HCT116 (cell line): ENCODE results near the gene UBE3B. TPM values are rescaled to one million over a fixed set of nuclear protein-coding genes. Genes with fewer than 3 reads are reported as not detected.

Experiments
- ATAC-seq: fragments of 200-7000 bp; cut with Tn5 transposase; 2 replicates; pipeline ENCODE4 v1.9.1; 2020; ENCODE audit warnings: mild to moderate bottlenecking, moderate library complexity
- BruUV-seq: library from RNA; stranded (reverse); fragments of 400-500 nt; replicated peaks from 2 replicates; lab custom pipeline; 2021; lab: Mats Ljungman, UMichigan
- CTCF ChIA-PET: fragments of 300-600 bp; sonication (Branson Sonifier 250); formaldehyde crosslinking; loops from one replicate; lab custom pipeline; 2021; ENCODE audit warnings: antibody characterized with exemption; lab: Charles Lee
- POLR2A ChIA-PET: fragments of 300-600, 350-600 bp; sonication (Branson Sonifier 250); formaldehyde crosslinking; loops from one replicate; lab custom pipeline; 2021; ENCODE audit warnings: antibody characterized with exemption; lab: Charles Lee
- RAD21 ChIA-PET, 2 experiments: fragments of 300-600 bp; sonication (Branson Sonifier 250); formaldehyde crosslinking; loops; one replicate each; lab custom pipeline; 2023; ENCODE audit warnings: low total read pairs in 2 of 2; ENCODE audit not compliant: uncharacterized antibody in 2 of 2, unreplicated experiment in 2 of 2, low non-redundant PET in 1 of 2; lab: Charles Lee
- DNase-seq: peaks from one replicate; pipeline ENCODE4 v3.0.0-alpha.2; 2010; ENCODE audit warnings: low read depth, low spot score
- H2AFZ ChIP-seq: fragments of 200-600 bp; shearing (Covaris generic), sonication (generic); 2 replicates; pipeline ENCODE4 v1.6.1; 2017; ENCODE audit warnings: low read depth, mixed run types, mixed read lengths, antibody characterized with exemption, low read length; ENCODE audit not compliant: poor library complexity, severe bottlenecking
- H3K27ac ChIP-seq: 2 replicates; pipeline ENCODE4 v1.5.1; 2012; ENCODE audit warnings: low read depth, low read length
- H3K27me3 ChIP-seq: fragments of 200-600 bp; sonication (generic); 2 replicates; pipeline ENCODE4 v1.6.1; 2016; ENCODE audit warnings: mixed run types, low read length, mixed read lengths; ENCODE audit not compliant: insufficient read depth
- H3K36me3 ChIP-seq, 2 experiments: fragments of 200-500 bp in 1 of 2; fragments of 200-600 bp in 1 of 2; sonication (Bioruptor generic) in 1 of 2; sonication (generic) in 1 of 2; 2 replicates each; pipeline versions ENCODE4 v1.5.1 to v1.6.1; 2014 to 2016; ENCODE audit warnings: low read length in 2 of 2, inconsistent platforms in 1 of 2, mixed read lengths in 1 of 2, mixed run types in 1 of 2; ENCODE audit not compliant: insufficient read depth in 2 of 2, control insufficient read depth in 1 of 2
- H3K4me1 ChIP-seq, 2 experiments: fragments of 200-600 bp in 1 of 2; sonication (generic) in 1 of 2; 2 replicates each; pipeline versions ENCODE4 v1.5.1 to v1.6.1; 2012 to 2017; ENCODE audit warnings: low read length in 2 of 2, inconsistent platforms in 1 of 2, mild to moderate bottlenecking in 1 of 2, mixed read lengths in 1 of 2, mixed run types in 1 of 2, moderate library complexity in 1 of 2; ENCODE audit not compliant: insufficient read depth in 2 of 2, control insufficient read depth in 1 of 2
- H3K4me2 ChIP-seq: fragments of 200-600 bp; sonication (generic); 2 replicates; pipeline ENCODE4 v1.6.1; 2017; ENCODE audit warnings: mixed run types, low read length, mixed read lengths
- H3K4me3 ChIP-seq, 2 experiments: fragments of 200-600 bp in 1 of 2; sonication (generic) in 1 of 2; replicated peaks in 1 of 2; 2 replicates each; pipeline ENCODE4 v1.5.1; 2011 to 2016; ENCODE audit warnings: low read length in 2 of 2, control low read depth in 1 of 2, low read depth in 1 of 2, mild to moderate bottlenecking in 1 of 2, mixed read lengths in 1 of 2, mixed run types in 1 of 2
- H3K79me2 ChIP-seq: fragments of 200-600 bp; sonication (generic); 2 replicates; pipeline ENCODE4 v1.6.1; 2017; ENCODE audit warnings: mild to moderate bottlenecking, mixed run types, low read length, moderate library complexity, mixed read lengths; ENCODE audit not compliant: insufficient read depth
- H3K9ac ChIP-seq: fragments of 200-600 bp; sonication (generic); 2 replicates; pipeline ENCODE4 v1.6.1; 2016; ENCODE audit warnings: low read length, mixed read lengths
- H3K9me2 ChIP-seq: fragments of 200-600 bp; sonication (generic), shearing (Covaris generic); 2 replicates; pipeline ENCODE4 v1.6.1; 2017; ENCODE audit warnings: mixed run types, mild to moderate bottlenecking, moderate library complexity; ENCODE audit not compliant: insufficient read depth
- H3K9me3 ChIP-seq, 2 experiments: fragments of 200-500 bp in 1 of 2; fragments of 200-600 bp in 1 of 2; sonication (Bioruptor generic) in 1 of 2; sonication (generic) in 1 of 2; 2 replicates each; pipeline ENCODE4 v1.6.1; 2014 to 2017; ENCODE audit warnings: low read length in 2 of 2, mixed read lengths in 2 of 2, inconsistent platforms in 1 of 2, low read depth in 1 of 2, mild to moderate bottlenecking in 1 of 2, mixed run types in 1 of 2, moderate library complexity in 1 of 2; ENCODE audit not compliant: control insufficient read depth in 1 of 2, insufficient read depth in 1 of 2
- H4K20me1 ChIP-seq: fragments of 200-600 bp; sonication (generic), shearing (Covaris generic); 2 replicates; pipeline ENCODE4 v1.6.1; 2017; ENCODE audit warnings: mixed run types, mild to moderate bottlenecking, moderate library complexity; ENCODE audit not compliant: insufficient read depth
- CBX3 ChIP-seq: IDR thresholded peaks from 2 replicates; pipeline ENCODE4 v1.6.1; 2012; ENCODE audit warnings: low read depth
- CEBPB ChIP-seq: IDR thresholded peaks from 2 replicates; pipeline ENCODE4 v1.6.1; 2012; ENCODE audit warnings: low read depth
- EZH2phosphoT487 ChIP-seq: fragments of 200-600 bp; IDR thresholded peaks from 2 replicates; pipeline ENCODE4 v1.6.1; 2018; ENCODE audit warnings: antibody characterized with exemption, borderline replicate concordance
- FOSL1 ChIP-seq: IDR thresholded peaks from 2 replicates; pipeline ENCODE4 v1.6.1; 2012; ENCODE audit warnings: low read depth
- JUND ChIP-seq: IDR thresholded peaks from 2 replicates; pipeline ENCODE4 v1.6.1; 2012
- MAX ChIP-seq: IDR thresholded peaks from 2 replicates; pipeline ENCODE4 v1.6.1; 2012
- POLR2AphosphoS5 ChIP-seq: IDR thresholded peaks from 2 replicates; pipeline ENCODE4 v1.6.1; 2011; ENCODE audit warnings: mild to moderate bottlenecking, low read depth, low read length, moderate library complexity
- SIN3A ChIP-seq: IDR thresholded peaks from 2 replicates; pipeline ENCODE4 v1.6.1; 2012; ENCODE audit warnings: low read depth
- SRF ChIP-seq: IDR thresholded peaks from 2 replicates; pipeline ENCODE4 v1.6.1; 2012; ENCODE audit warnings: low read depth
- YY1 ChIP-seq: IDR thresholded peaks from 2 replicates; pipeline ENCODE4 v1.6.1; 2011; ENCODE audit warnings: low read length, low read depth, moderate library complexity, mild to moderate bottlenecking; ENCODE audit not compliant: insufficient replicate concordance; ENCODE audit errors: extremely low read depth
- ZFX ChIP-seq: fragments of 450-650 bp; IDR thresholded peaks from 2 replicates; pipeline ENCODE4 v1.6.1; 2017
- intact Hi-C: fragments of 100-400 bp; cut with micrococcal nuclease; formaldehyde crosslinking; loops from 2 replicates; pipeline ENCODE4 v1.10.0; 2022
- total RNA-seq: library from RNA; stranded (reverse); gene quantifications from one replicate; pipeline ENCODE4 v1.2.1, GENCODE V29; 2021; ENCODE audit not compliant: unreplicated experiment
- TF ChIP-seq, protein P1 (sequence below): IDR thresholded peaks from 2 replicates; pipeline ENCODE4 v1.6.1; 2012; ENCODE audit warnings: low read depth

The UBE3B gene
- total RNA-seq, 1 experiment from 2014 or later, result 28.9 TPM

DNA sequence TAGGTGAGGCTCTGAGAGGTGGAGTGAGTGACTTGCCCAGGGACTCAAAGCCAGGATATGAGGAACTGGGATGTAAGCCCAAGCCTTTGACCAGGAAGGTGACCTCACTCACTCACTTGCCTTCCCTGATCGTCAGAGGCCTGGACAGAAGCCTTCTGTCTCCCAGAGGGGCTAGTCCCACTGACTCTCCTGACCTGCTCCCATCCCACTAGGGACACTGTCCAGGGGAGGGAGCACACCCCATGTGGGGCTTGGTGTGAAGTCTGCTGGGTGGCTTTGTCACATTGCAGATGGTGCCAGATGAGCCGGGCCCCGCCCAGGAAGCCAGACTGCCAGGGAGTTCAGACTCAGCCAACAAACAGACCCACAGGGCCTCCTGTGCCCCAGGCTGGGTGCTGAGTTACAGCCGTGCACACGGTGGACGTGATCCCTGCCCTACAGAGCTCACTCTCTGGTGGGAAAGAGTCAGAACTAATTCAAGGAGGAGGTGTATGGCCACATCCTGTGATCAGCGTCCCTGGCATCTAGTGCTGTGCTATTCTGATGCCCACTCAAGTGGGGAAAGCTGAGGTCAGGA is 67.6 kb downstream of the UBE3B start:
- ATAC-seq, result peak; percentile 43
- RAD21 ChIA-PET, result no interaction called here
- no peak for DNase-seq

More for the DNA sequence above, 67.6 kb downstream of the UBE3B start:
- Histone ChIP-seq H3K27ac (no peak overlapping the region), H3K9ac (no peak overlapping the region), H3K9me2 (no peaks in the 10 kb centered on the region), H3K9me3 (no peaks in the 10 kb centered on the region), H2AFZ (no peak overlapping the region), H3K4me3 (no peak overlapping the region), H4K20me1 (no peaks in the 10 kb centered on the region), H3K36me3 (no peaks in the 10 kb centered on the region), H3K4me2 (peak overlapping the region; percentile 34)
- BruUV-seq, result no TSS peak
- TF ChIP-seq CEBPB (no peak), POLR2AphosphoS5 (no peak), MAX (no peak), FOSL1 (no peak), CBX3 (no peak), SRF (no peak), EZH2phosphoT487 (no peak), YY1 (no peak), SIN3A (no peak), JUND (no peak), ZFX (no peak)
- TF ChIP-seq, protein P1, sequence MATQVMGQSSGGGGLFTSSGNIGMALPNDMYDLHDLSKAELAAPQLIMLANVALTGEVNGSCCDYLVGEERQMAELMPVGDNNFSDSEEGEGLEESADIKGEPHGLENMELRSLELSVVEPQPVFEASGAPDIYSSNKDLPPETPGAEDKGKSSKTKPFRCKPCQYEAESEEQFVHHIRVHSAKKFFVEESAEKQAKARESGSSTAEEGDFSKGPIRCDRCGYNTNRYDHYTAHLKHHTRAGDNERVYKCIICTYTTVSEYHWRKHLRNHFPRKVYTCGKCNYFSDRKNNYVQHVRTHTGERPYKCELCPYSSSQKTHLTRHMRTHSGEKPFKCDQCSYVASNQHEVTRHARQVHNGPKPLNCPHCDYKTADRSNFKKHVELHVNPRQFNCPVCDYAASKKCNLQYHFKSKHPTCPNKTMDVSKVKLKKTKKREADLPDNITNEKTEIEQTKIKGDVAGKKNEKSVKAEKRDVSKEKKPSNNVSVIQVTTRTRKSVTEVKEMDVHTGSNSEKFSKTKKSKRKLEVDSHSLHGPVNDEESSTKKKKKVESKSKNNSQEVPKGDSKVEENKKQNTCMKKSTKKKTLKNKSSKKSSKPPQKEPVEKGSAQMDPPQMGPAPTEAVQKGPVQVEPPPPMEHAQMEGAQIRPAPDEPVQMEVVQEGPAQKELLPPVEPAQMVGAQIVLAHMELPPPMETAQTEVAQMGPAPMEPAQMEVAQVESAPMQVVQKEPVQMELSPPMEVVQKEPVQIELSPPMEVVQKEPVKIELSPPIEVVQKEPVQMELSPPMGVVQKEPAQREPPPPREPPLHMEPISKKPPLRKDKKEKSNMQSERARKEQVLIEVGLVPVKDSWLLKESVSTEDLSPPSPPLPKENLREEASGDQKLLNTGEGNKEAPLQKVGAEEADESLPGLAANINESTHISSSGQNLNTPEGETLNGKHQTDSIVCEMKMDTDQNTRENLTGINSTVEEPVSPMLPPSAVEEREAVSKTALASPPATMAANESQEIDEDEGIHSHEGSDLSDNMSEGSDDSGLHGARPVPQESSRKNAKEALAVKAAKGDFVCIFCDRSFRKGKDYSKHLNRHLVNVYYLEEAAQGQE, result no peak
- TF ChIP-seq, all 23 proteins: peak for 0
- Histone ChIP-seq H3K4me1 (peaks cover 0 to 19% of the 10 kb centered on the region in 2 experiments; a peak in 2 of 4 replicates), H3K27me3 (peaks cover 19% of the 10 kb centered on the region; the same call in 1 of the 2 replicates), H3K79me2 (no peaks in the 10 kb centered on the region)
- POLR2A ChIA-PET, result no interaction called here
- intact Hi-C loops, result no loop called here
- CTCF ChIA-PET, result no interaction called here
